Measurements from ENCODE around the gene LBP. TPM values are rescaled to one million over a fixed set of nuclear protein-coding genes. Genes with fewer than 3 reads are reported as not detected.
"Not testable (repeated sequence)": the region's sequence is repeated elsewhere in the genome, so short reads cannot be mapped to it uniquely, and the experiment has no call there.

LBP gene
- total RNA-seq, 2 donors from 2014 or later, result not detected

DNA sequence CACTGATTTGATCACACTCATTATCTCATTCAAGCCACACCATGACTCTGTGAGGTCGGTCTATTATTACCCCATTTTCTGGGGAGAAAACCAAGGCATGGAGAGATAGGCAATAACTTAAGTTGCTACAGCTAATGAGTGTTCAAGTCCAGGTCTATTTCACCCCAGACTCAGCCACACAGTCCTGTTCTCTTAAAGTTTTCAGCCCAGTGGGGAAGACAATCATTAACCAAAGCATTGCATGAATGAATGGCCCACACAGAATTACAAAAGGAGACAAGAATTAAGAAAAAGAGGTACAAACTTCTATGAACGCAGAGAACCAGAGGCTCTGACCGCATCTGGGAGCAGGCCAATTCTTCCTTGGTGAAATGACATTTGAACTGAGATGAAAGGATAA is 35.2 kb upstream of the LBP start:
- H3K36me3 Mint-ChIP-seq (ENCODE audit: low read depth), result no peaks in the 10 kb centered on the region

DNA sequence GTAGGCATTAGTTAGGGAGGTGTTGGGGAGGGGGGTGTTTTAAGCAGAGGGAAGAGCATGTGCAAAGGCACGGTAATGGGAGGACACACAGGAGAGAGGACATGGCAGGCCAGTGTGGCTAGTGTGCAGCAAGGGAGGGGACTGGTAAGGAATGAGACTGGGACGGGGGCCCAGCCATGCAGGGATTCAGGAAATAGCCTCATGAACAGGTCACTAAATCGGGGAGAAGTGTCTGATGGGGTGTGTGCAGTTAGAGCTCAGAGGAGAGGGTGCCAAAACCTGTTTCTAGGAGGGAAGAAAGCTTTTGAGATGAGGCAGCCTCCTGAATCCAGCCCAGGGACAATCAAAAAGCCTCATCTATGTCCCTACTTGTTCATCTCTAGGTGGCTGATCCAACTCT is 34.8 kb upstream of the LBP start:
- H3K36me3 Mint-ChIP-seq (ENCODE audit: low read depth), result no peaks in the 10 kb centered on the region
- ATAC-seq (replicated peaks), result no peak
- H3K27ac Mint-ChIP-seq, result no peak overlapping the region
- H3K4me3 Mint-ChIP-seq, result no peak overlapping the region
- no peaks in the 10 kb centered on the region for H3K9me3 Mint-ChIP-seq
- peaks cover 18% of the 10 kb centered on the region for H3K27me3 Mint-ChIP-seq
- no peaks in the 10 kb centered on the region for H3K4me1 Mint-ChIP-seq

More for the DNA sequence above, 35.2 kb upstream of the LBP start:
- H3K4me3 Mint-ChIP-seq, result no peak overlapping the region
- no peaks in the 10 kb centered on the region for H3K9me3 Mint-ChIP-seq
- ATAC-seq (replicated peaks), result no peak
- no peaks in the 10 kb centered on the region for H3K4me1 Mint-ChIP-seq
- no peak overlapping the region for H3K27ac Mint-ChIP-seq
- H3K27me3 Mint-ChIP-seq, result peaks cover 21% of the 10 kb centered on the region

DNA sequence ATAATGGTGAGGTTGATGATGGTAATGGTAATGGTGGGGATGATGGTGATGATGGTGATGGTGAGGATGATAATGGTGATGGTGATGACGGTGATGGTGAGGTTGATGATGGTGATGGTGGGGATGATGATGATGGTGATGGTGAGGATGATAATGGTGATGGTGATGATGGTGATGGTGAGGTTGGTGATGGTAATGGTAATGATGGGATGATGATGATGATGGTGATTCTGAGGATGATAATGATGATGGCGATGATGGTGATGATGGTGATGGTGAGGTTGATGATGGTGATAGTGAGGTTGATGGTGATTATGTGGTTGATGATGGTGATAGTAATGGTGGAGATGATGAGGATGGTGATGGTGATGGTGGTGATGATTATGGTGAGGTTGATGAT is 32.6 kb upstream of the LBP start:
- ATAC-seq (replicated peaks), result no peak
- Mint-ChIP-seq H3K9me3 (no peaks in the 10 kb centered on the region), H3K27ac (no peak overlapping the region), H3K27me3 (peaks cover 22% of the 10 kb centered on the region), H3K36me3 (ENCODE audit: low read depth) (no peaks in the 10 kb centered on the region), H3K4me1 (no peaks in the 10 kb centered on the region), H3K4me3 (no peak overlapping the region)

DNA sequence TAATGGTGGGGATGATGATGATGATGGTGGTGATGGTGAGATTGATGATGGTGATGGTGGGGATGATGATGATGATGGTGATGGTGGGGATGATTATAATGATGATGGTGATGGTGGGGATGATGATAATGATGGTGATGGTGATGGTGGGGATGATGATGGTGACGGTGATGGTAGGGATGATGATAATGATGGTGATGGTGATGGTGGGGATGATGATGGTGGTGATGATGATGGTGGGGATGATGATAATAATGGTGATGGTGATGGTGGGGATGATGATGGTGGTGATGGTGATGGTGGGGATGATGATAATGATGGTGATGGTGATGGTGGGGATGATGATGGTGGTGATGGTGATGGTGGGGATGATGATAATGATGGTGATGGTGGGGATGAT is 31.9 kb upstream of the LBP start:
- H3K9me3 Mint-ChIP-seq; H3K4me1 Mint-ChIP-seq; H3K36me3 Mint-ChIP-seq (ENCODE audit: low read depth); ATAC-seq (replicated peaks); H3K27ac Mint-ChIP-seq; H3K4me3 Mint-ChIP-seq: not testable (repeated sequence)
- peaks cover 22% of the 10 kb centered on the region for H3K27me3 Mint-ChIP-seq

DNA sequence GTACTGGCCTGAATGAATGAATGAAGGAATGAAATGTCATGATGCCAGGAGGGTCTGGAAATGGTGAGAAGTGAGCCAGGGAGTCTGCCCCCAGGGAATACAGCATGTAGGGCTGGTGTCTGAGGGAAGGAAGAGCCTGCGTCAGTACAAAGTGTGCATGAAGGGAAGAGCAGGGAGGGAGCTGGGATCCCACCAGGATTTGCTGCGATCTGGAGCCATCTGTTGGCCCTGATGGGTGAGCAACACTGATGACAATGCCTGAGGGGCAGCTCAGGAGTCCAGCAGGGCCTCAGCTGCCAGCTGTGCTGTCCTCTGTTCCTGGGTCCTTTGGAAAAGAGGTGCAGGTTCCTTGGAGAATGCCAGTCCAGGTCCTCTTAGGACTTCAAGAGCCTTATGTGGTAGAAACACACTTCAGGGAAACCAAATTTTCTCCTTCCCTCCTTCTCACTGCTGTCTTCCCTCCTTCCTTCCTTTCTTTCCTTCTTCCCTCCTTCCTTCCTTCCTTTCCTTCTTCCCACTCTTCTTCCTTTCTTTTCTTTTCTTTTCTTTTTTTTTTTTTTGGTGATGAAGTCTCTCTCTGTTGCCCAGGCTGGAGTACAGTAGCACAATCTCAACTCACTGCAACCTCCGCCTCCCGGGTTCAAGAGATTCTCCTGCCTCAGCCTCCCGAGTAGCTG is 30.9 kb upstream of the LBP start:
- Mint-ChIP-seq H3K4me1 (no peaks in the 10 kb centered on the region), H3K27ac (no peak overlapping the region), H3K9me3 (no peaks in the 10 kb centered on the region), H3K4me3 (no peak overlapping the region), H3K36me3 (ENCODE audit: low read depth) (no peaks in the 10 kb centered on the region), H3K27me3 (peaks cover 26% of the 10 kb centered on the region)
- no peak for ATAC-seq (replicated peaks)

DNA sequence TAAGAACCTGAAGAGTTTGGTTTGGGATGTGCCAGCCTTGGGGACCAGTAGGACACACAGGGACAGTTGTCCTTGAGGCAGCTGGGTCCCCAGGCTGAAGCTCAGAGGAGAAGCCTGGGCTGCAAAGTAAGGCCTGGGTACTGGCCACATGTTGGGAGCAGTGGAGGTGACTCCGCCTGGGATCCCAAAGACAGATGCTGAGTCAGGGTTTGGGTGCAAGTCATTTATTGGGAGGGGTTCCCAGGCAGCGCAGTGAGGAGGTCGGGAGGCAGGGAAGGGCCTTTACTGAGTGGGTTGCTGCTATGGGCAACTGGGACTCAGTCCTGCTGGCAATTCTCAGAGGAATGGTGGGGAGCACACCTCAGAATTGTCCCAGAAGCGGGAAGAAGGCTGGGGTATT is 29.9 kb upstream of the LBP start:
- H3K9me3 Mint-ChIP-seq, result no peaks in the 10 kb centered on the region
- H3K4me3 Mint-ChIP-seq, result no peak overlapping the region
- H3K4me1 Mint-ChIP-seq, result no peaks in the 10 kb centered on the region
- no peak overlapping the region for H3K27ac Mint-ChIP-seq
- ATAC-seq (replicated peaks), result no peak
- H3K36me3 Mint-ChIP-seq (ENCODE audit: low read depth), result no peaks in the 10 kb centered on the region
- H3K27me3 Mint-ChIP-seq, result peaks cover 23% of the 10 kb centered on the region

DNA sequence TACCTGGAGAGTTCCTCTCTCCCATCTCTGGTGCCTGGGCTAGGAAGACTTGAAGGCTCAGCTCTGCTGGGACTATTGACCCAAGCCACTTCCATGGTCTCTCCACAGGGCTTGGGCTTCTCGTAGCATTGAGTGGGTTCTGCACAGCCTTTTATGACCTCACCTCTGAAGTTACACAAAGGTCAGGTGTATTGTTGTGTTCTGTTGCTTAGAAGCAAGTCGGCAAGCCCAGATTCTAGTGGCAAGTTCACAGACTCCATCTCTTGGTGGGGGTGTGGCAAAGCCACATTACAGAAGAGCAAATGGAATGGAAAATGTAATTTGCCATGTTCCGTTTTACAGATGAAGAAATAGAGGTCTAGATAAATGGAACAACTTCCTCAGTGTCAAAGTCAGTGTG is 28.9 kb upstream of the LBP start:
- ATAC-seq (replicated peaks), result no peak
- H3K4me1 Mint-ChIP-seq, result no peaks in the 10 kb centered on the region

DNA sequence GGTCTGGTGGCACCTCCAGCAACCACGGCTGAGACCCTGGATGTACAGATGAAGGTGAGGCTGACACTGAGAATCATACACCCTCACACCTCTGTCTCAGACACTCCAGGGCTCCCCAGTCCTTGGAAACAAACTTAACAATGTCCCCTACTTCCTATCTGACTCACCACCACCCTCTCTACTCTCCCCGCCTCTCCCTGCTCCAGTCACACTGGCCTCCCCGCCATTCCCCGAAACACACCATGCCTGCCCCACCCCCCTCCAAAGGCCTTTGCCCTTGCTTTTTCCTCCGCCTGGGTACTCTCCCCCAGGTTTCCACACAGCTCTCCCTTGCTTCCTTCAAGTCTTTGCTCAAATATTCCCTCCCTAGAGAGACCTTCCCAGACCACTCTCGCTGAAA is 26.1 kb upstream of the LBP start:
- H3K4me1 Mint-ChIP-seq, result no peaks in the 10 kb centered on the region
- no peak for ATAC-seq (replicated peaks)
- H3K27ac Mint-ChIP-seq, result no peak overlapping the region
- H3K36me3 Mint-ChIP-seq (ENCODE audit: low read depth), result no peaks in the 10 kb centered on the region
- peaks cover 29% of the 10 kb centered on the region for H3K27me3 Mint-ChIP-seq
- no peaks in the 10 kb centered on the region for H3K9me3 Mint-ChIP-seq
- H3K4me3 Mint-ChIP-seq, result no peak overlapping the region

More for the DNA sequence above, 28.9 kb upstream of the LBP start:
- H3K27ac Mint-ChIP-seq, result no peak overlapping the region
- H3K4me3 Mint-ChIP-seq, result no peak overlapping the region
- no peaks in the 10 kb centered on the region for H3K36me3 Mint-ChIP-seq (ENCODE audit: low read depth)
- H3K27me3 Mint-ChIP-seq, result peaks cover 26% of the 10 kb centered on the region
- H3K9me3 Mint-ChIP-seq, result no peaks in the 10 kb centered on the region

DNA sequence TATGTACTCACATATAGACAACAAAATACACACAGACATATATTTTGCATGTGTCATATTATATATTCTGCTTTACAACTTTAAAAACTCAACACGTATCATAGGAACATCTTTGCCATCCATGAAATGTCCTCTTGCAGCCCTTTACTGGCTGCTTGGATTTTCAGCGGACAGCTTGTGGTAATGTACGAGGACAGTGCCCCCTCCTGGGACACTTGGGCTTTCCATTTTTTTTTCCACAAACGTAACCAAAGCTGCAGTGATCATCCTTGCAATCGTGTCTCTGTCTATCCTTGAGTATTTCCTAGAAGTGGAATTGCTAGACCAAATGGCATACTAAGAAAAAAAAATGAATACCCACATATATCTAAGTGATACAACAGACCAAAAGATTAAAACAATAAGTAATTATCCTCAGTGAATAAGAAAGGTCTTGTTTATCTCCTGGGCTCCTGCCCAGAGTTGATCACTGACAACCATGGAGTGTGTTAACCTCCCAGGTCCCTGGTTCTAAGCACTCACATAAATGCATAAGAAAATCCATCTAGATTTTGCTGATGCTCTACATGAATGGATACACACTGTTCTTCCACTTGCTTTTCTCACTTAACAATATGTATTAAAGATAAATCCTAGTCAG is 24.2 kb upstream of the LBP start:
- Mint-ChIP-seq H3K4me1 (no peaks in the 10 kb centered on the region), H3K36me3 (ENCODE audit: low read depth) (no peaks in the 10 kb centered on the region), H3K27ac (no peak overlapping the region), H3K4me3 (no peak overlapping the region), H3K9me3 (no peaks in the 10 kb centered on the region), H3K27me3 (peaks cover 24% of the 10 kb centered on the region)
- no peak for ATAC-seq (replicated peaks)

DNA sequence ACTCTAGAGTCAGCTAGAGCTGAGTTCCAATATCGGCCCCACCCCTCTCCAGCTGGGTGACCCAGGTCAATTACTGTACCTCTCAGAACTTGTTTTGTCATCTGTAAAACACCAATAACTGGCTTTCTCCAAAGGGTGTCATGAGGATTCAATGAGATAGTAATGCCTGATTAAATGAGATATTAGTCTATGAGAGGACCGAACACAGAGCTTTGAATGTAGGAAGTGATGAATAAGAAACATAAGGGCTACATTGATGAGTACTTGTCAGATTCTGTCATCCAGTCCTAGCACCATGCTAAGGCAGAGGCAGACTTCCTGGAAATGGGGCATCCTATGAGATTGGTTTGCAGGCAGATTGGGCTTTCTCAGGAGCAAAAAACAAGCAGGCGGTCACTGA is 22.1 kb upstream of the LBP start:
- ATAC-seq (replicated peaks), result no peak
- no peaks in the 10 kb centered on the region for H3K36me3 Mint-ChIP-seq (ENCODE audit: low read depth)
- H3K27me3 Mint-ChIP-seq, result peaks cover 25% of the 10 kb centered on the region
- no peaks in the 10 kb centered on the region for H3K4me1 Mint-ChIP-seq
- no peaks in the 10 kb centered on the region for H3K9me3 Mint-ChIP-seq
- no peak overlapping the region for H3K27ac Mint-ChIP-seq
- H3K4me3 Mint-ChIP-seq, result no peak overlapping the region

DNA sequence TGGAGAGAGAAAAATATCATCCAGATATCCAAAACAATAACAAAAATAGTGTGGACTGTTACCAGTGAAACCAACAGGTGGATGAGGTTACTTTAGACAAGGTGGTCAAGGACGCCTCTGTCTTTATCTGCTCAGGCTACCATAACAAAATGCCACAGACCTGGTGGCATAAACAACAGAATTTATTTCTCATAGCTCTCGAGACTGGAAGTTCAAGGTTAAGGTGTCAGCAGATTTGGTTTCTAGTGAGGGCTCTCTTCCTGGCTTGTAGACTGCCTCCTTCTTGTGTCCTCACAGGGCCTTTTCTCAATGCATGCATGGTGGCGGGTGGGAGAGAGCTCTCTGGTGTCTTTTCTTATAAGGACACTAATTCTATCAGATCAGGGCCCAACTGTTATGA is 21.1 kb upstream of the LBP start:
- Mint-ChIP-seq H3K9me3 (no peaks in the 10 kb centered on the region), H3K27me3 (peaks cover 23% of the 10 kb centered on the region)
- ATAC-seq (replicated peaks), result no peak

DNA sequence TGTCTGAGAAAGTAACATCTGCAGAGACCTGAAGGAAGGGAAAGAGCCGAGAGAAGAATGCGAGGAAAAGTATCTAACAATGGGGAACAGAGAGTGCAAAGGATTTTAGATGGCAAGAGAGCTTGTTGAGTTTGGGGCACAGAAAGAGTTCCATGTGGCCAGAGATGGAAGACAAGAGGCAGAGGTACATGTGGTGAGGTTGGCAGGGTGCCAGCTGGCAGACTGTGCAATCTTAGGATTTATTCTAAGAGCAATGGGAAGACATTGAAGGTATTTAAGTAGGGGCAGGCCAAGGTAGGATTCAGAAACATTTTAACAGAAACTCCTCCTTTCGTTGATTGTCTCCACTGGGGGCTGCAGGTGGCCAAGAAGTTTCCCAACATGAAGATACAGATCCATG is 20.4 kb upstream of the LBP start:
- H3K36me3 Mint-ChIP-seq (ENCODE audit: low read depth), result no peaks in the 10 kb centered on the region
- no peaks in the 10 kb centered on the region for H3K9me3 Mint-ChIP-seq
- H3K27me3 Mint-ChIP-seq, result peaks cover 20% of the 10 kb centered on the region
- no peak overlapping the region for H3K27ac Mint-ChIP-seq
- no peak for ATAC-seq (replicated peaks)
- H3K4me3 Mint-ChIP-seq, result no peak overlapping the region
- H3K4me1 Mint-ChIP-seq, result no peaks in the 10 kb centered on the region

More for the DNA sequence above, 21.1 kb upstream of the LBP start:
- Mint-ChIP-seq H3K36me3 (ENCODE audit: low read depth) (no peaks in the 10 kb centered on the region), H3K4me3 (no peak overlapping the region), H3K4me1 (no peaks in the 10 kb centered on the region), H3K27ac (no peak overlapping the region)

DNA sequence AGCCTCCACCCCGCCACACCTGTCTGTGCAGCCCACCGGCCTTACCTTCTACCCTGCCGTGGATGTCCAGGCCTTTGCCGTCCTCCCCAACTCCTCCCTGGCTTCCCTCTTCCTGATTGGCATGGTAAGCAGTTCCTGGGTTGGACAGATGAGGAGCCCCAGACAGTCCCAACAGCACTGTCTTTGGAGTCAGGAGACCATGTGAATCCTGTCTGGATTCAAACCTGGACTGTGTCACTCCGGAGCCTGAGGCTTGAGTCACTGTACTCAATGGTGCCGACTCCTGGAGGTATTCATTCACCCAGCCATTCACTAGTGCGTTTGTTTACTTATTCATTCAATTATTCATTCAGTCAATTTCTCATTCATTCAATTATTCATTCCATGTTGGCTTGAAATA is 20.0 kb upstream of the LBP start:
- Mint-ChIP-seq H3K9me3 (no peaks in the 10 kb centered on the region), H3K27me3 (peaks cover 19% of the 10 kb centered on the region), H3K27ac (no peak overlapping the region), H3K4me3 (no peak overlapping the region), H3K4me1 (no peaks in the 10 kb centered on the region), H3K36me3 (ENCODE audit: low read depth) (no peaks in the 10 kb centered on the region)
- ATAC-seq (replicated peaks), result no peak

DNA sequence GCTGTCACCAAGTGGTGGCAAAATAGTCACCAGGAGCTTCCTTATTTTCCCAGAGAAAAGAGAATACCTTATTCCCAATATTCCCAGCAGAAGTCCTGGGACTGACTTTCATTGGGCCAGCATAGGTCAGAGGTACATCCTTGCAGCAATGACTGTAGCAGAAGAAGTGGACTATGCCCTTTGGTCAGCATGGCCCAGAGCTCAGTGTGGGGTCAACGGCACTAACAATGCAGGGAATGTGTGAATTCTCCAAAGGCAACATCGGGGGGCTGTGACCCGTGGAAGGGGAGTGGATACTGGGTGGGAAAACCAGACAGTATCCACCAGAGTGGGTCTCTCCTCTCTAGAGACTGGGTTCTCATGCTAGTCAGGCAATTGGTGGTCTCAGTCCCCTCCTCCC is 15.6 kb upstream of the LBP start:
- peaks cover 23% of the 10 kb centered on the region for H3K27me3 Mint-ChIP-seq
- H3K27ac Mint-ChIP-seq, result no peak overlapping the region
- H3K9me3 Mint-ChIP-seq, result no peaks in the 10 kb centered on the region
- ATAC-seq (replicated peaks), result no peak
- no peaks in the 10 kb centered on the region for H3K36me3 Mint-ChIP-seq (ENCODE audit: low read depth)
- no peaks in the 10 kb centered on the region for H3K4me1 Mint-ChIP-seq
- no peak overlapping the region for H3K4me3 Mint-ChIP-seq

DNA sequence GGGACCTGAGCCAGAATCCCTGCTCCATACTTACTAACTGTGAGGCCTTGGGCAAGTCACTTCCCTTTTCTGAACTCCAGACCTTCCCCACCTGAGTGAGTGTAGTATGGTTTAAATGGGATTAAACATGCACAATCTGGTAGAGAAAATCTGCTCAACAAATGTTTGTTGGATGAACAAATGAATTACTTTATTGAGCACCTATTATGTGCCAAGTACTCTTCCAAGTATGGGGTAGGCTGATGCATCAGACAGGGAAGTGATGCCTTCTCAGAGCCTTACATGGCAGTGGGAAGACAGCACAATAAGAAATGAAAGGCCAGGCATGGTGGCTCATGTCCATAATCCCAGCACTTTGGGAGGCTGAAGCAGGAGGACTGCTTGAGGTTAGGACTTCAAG is 15.0 kb upstream of the LBP start:
- no peak for ATAC-seq (replicated peaks)
- no peaks in the 10 kb centered on the region for H3K36me3 Mint-ChIP-seq (ENCODE audit: low read depth)
- no peaks in the 10 kb centered on the region for H3K9me3 Mint-ChIP-seq
- peaks cover 25% of the 10 kb centered on the region for H3K27me3 Mint-ChIP-seq
- no peak overlapping the region for H3K27ac Mint-ChIP-seq
- no peaks in the 10 kb centered on the region for H3K4me1 Mint-ChIP-seq
- H3K4me3 Mint-ChIP-seq, result no peak overlapping the region
